Activated CD4-positive, alpha-beta T cell treated with anti-CD3 and anti-CD28 coated beads, Interleukin-2, amount 10 ng/mL, durations not matched to agents 7 days and 5 days (primary cell): ENCODE measurements around the gene TERB1. TPM values are rescaled to one million over a fixed set of nuclear protein-coding genes. Genes with fewer than 3 reads are reported as not detected.
"Not testable (repeated sequence)": the region's sequence is repeated elsewhere in the genome, so short reads cannot be mapped to it uniquely, and the experiment has no call there.

ENCODE experiments used
- CTCF ChIA-PET: fragments of 350-600 bp; sonication (Branson Sonifier 250); formaldehyde crosslinking; loops from one replicate; lab custom pipeline; 2021; ENCODE audit warnings: antibody characterized with exemption; lab: Charles Lee
- POLR2A ChIA-PET: fragments of 350-600 bp; sonication (Branson Sonifier 250); formaldehyde crosslinking; loops from one replicate; lab custom pipeline; 2021; ENCODE audit warnings: antibody characterized with exemption; lab: Charles Lee
- DNase-seq: peaks from one replicate; pipeline ENCODE4 v3.0.0-alpha.2; 2020
- H3K27ac Mint-ChIP-seq: one replicate; pipeline ENCODE4 v1.8.0; 2021; ENCODE audit warnings: mild to moderate bottlenecking, moderate library complexity, mixed read lengths
- H3K27me3 Mint-ChIP-seq: one replicate; pipeline ENCODE4 v1.8.0; 2021; ENCODE audit warnings: mixed read lengths
- H3K36me3 Mint-ChIP-seq: one replicate; pipeline ENCODE4 v1.8.0; 2021; ENCODE audit warnings: low read depth, mixed read lengths
- H3K4me1 Mint-ChIP-seq: one replicate; pipeline ENCODE4 v1.8.0; 2021; ENCODE audit warnings: mixed read lengths
- H3K4me3 Mint-ChIP-seq: one replicate; pipeline ENCODE4 v1.8.0; 2021; ENCODE audit warnings: mild to moderate bottlenecking, moderate library complexity, mixed read lengths
- H3K9me3 Mint-ChIP-seq: one replicate; pipeline ENCODE4 v1.8.0; 2021; ENCODE audit warnings: mixed read lengths
- total RNA-seq, 2 experiments: library from RNA; stranded (reverse); gene quantifications; one replicate each; pipeline ENCODE4 v1.2.3, GENCODE V29; 2021

The TERB1 gene
- total RNA-seq, 2 experiments from 2014 or later = 0.15 to 0.27 TPM

- Mint-ChIP-seq H3K36me3 (peaks cover 43% of the 10 kb centered on the region), H3K4me3 (no peak overlapping the region), H3K27me3 (no peaks in the 10 kb centered on the region), H3K9me3 (no peaks in the 10 kb centered on the region), H3K27ac (no peak overlapping the region), H3K4me1 (no peaks in the 10 kb centered on the region)
- ChIA-PET POLR2A (no interaction called here), CTCF (interaction anchor here (0.6 kb wide), 2 partner anchors 20 to 69 kb away, joined by 3 read pairs; partner anchors contain the start of gene NAE1)
- no peak for DNase-seq
These were observed 9.0 kb upstream of the TERB1 start for GRCh38 chr16:66810391-66810790.

DNA sequence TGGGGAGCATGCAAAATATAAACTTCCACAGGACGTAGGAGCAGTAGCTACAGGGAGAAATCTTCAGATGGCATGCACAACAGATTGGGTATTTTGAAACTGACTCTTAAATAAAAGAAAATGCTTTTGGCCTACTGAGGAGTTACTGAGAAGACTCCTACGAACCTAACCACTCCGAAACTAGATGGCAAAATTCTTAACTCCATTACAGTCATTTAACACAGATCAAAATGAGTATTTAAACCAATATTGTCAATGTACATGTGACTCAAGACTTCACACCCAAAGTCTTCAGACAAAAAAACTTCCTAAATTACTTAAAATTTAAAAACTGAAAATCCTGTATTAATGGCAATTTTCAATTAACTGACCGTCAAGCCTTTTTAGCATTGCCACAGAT, 8.4 kb upstream of the TERB1 start:
- ChIA-PET CTCF (no interaction called here), POLR2A (no interaction called here)
- H3K9me3 Mint-ChIP-seq = no peaks in the 10 kb centered on the region
- H3K4me3 Mint-ChIP-seq = no peak overlapping the region
- H3K27ac Mint-ChIP-seq = no peak overlapping the region
- DNase-seq = no peak
- peaks cover 44% of the 10 kb centered on the region for H3K36me3 Mint-ChIP-seq
- no peaks in the 10 kb centered on the region for H3K27me3 Mint-ChIP-seq
- no peaks in the 10 kb centered on the region for H3K4me1 Mint-ChIP-seq

DNA sequence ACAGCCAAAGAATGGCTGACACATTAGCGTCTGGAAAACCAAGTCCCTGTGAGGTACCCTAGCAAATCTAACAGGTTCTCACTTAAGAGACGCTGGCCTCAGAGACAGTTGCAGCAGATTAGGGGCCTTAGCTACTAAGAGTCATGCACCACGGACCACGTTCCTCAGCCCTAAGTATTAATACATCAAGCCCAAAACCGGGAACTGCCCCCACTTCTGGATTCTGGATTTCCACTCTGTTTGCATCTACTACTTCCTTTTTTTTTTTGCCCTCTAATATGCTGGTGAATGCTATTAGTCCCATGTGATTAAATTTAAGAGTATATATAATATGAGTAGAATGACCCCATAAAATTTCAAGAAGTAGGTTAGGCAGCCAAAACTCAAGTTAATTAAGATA, 775 bp upstream of the TERB1 start:
- Mint-ChIP-seq H3K4me3 (no peak overlapping the region), H3K27me3 (no peaks in the 10 kb centered on the region), H3K4me1 (no peaks in the 10 kb centered on the region), H3K27ac (no peak overlapping the region), H3K9me3 (no peaks in the 10 kb centered on the region), H3K36me3 (peaks cover 26% of the 10 kb centered on the region)
- POLR2A ChIA-PET = no interaction called here
- CTCF ChIA-PET = no interaction called here
- no peak for DNase-seq

GRCh38 chr16:66800856-66801255, 528 bp downstream of the TERB1 start:
- peaks cover 22% of the 10 kb centered on the region for H3K36me3 Mint-ChIP-seq
- no peak overlapping the region for H3K4me3 Mint-ChIP-seq

DNA sequence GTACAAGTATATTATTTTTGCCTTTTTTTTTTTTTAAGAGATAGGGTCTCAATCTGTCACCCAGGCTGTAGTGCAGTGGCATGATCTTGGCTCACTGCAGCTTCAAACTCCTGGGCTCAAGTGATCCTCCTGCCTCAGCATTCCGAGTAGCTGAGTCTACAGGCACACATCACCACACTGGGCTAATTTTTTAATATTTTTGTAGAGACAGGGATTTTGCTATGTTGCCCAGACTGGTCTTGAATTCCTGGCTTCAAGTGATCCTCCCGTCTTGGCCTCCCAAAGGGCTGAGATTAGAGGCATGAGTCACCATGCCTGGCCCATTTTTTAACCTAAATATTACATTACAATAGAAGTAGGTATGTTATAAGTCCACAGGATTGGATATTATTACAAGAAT, 3.2 kb downstream of the TERB1 start:
- no peaks in the 10 kb centered on the region for H3K4me1 Mint-ChIP-seq
- H3K27ac Mint-ChIP-seq = no peak overlapping the region
- no peaks in the 10 kb centered on the region for H3K9me3 Mint-ChIP-seq
- DNase-seq = no peak
- no peaks in the 10 kb centered on the region for H3K27me3 Mint-ChIP-seq
- POLR2A ChIA-PET = no interaction called here
- peaks cover 2% of the 10 kb centered on the region for H3K36me3 Mint-ChIP-seq
- CTCF ChIA-PET = no interaction called here
- H3K4me3 Mint-ChIP-seq = no peak overlapping the region

More at GRCh38 chr16:66800856-66801255, 528 bp downstream of the TERB1 start:
- Mint-ChIP-seq H3K4me1 (no peaks in the 10 kb centered on the region), H3K27ac (no peak overlapping the region), H3K9me3 (no peaks in the 10 kb centered on the region), H3K27me3 (no peaks in the 10 kb centered on the region)
- ChIA-PET POLR2A (no interaction called here), CTCF (interaction anchor here (1.7 kb wide), 1 partner anchor 30 kb away, joined by 5 read pairs; the partner anchor contains the start of gene NAE1)
- DNase-seq = no peak

DNA sequence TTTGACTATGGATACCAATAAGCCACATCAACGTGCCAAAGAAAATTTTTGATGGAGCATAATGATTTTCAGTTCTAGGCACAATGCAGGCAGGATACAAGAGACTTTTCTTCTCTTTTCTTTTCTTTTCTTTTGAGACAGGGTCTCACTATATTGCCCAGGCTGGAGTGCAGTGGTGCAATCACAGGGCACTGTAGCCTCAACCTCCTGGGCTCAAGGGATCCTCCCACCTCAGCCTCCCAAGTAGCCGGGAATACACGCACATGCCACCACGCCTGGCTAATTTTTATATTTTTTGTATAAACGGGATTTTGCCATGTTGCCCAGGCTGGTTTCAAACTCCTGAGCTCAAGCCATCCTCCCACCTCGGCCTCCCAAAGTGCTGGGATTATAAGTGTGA, 7.4 kb downstream of the TERB1 start:
- H3K27ac Mint-ChIP-seq, H3K36me3 Mint-ChIP-seq, DNase-seq, POLR2A ChIA-PET, H3K4me3 Mint-ChIP-seq, H3K4me1 Mint-ChIP-seq, H3K9me3 Mint-ChIP-seq: not testable (repeated sequence)
- peaks cover 12% of the 10 kb centered on the region for H3K27me3 Mint-ChIP-seq
- CTCF ChIA-PET = interaction anchor here (1.6 kb wide), 1 partner anchor 42 kb away, joined by 3 read pairs; no protein-coding TSS in a partner anchor

GRCh38 chr16:66790130-66790733, 11.2 kb downstream of the TERB1 start:
- no peak overlapping the region for H3K27ac Mint-ChIP-seq
- H3K4me1 Mint-ChIP-seq = no peaks in the 10 kb centered on the region
- POLR2A ChIA-PET = no interaction called here
- CTCF ChIA-PET = no interaction called here
- no peaks in the 10 kb centered on the region for H3K9me3 Mint-ChIP-seq
- no peak for DNase-seq
- H3K4me3 Mint-ChIP-seq = no peak overlapping the region
- H3K36me3 Mint-ChIP-seq = no peaks in the 10 kb centered on the region
- peaks cover 12% of the 10 kb centered on the region for H3K27me3 Mint-ChIP-seq

DNA sequence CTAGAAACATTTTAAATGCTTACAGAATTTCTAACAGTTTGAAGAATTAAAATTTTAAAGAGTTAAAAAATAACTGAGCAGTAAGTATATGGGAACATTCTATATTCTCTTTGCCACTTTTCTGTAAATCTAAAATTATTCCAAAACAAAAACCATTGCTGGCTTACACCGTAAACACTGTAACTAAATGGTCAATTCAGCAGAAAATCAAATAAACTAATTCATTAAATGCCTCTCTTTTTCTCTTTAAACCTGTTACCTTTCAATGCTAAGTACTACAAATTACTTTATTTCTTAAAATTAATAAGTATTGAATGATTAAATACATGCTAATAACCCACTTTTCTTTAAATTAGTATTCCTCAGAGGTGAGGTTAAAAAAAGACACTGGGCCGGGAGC, 14.0 kb downstream of the TERB1 start:
- Mint-ChIP-seq H3K36me3 (no peaks in the 10 kb centered on the region), H3K9me3 (no peaks in the 10 kb centered on the region), H3K4me1 (no peaks in the 10 kb centered on the region), H3K4me3 (no peak overlapping the region), H3K27me3 (peaks cover 12% of the 10 kb centered on the region), H3K27ac (no peak overlapping the region)
- ChIA-PET POLR2A (no interaction called here), CTCF (no interaction called here)
- DNase-seq = no peak

GRCh38 chr16:66786551-66786950, 14.8 kb downstream of the TERB1 start:
- Mint-ChIP-seq H3K4me3 (no peak overlapping the region), H3K9me3 (no peaks in the 10 kb centered on the region), H3K27me3 (peaks cover 7% of the 10 kb centered on the region), H3K36me3 (no peaks in the 10 kb centered on the region), H3K4me1 (no peaks in the 10 kb centered on the region), H3K27ac (no peak overlapping the region)
- CTCF ChIA-PET = no interaction called here
- POLR2A ChIA-PET = no interaction called here
- DNase-seq = no peak

GRCh38 chr16:66776457-66776856, 24.9 kb downstream of the TERB1 start:
- ChIA-PET POLR2A (interaction anchor here (0.7 kb wide), 1 partner anchor 249 kb away, joined by 6 read pairs; no protein-coding TSS in a partner anchor), CTCF (no interaction called here)
- H3K27ac Mint-ChIP-seq = no peak overlapping the region
- H3K9me3 Mint-ChIP-seq = no peaks in the 10 kb centered on the region
- no peak for DNase-seq
- no peak overlapping the region for H3K4me3 Mint-ChIP-seq
- H3K36me3 Mint-ChIP-seq = no peaks in the 10 kb centered on the region
- H3K27me3 Mint-ChIP-seq = no peaks in the 10 kb centered on the region
- H3K4me1 Mint-ChIP-seq = no peaks in the 10 kb centered on the region

DNA sequence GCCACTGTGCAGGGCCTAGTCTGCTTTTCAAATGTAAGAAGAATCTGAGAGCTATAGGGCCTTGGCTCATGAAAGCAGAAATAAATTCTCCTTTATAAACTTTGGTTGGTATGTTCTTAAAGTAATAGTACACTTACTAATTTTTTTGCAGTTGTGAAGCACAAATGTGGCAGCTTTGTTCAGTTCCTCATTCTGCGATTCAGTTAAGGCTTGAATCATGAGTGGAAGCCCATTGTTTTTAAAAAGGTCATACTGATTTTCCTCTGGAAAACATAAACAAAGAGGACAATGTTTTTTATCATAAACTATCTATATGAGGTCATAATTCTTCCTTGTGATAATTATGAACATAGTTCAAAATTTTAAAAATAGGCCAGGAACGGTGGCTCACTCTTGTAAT, 26.4 kb downstream of the TERB1 start:
- POLR2A ChIA-PET = no interaction called here
- Mint-ChIP-seq H3K9me3 (no peaks in the 10 kb centered on the region), H3K4me1 (no peaks in the 10 kb centered on the region), H3K27me3 (no peaks in the 10 kb centered on the region), H3K27ac (no peak overlapping the region), H3K36me3 (no peaks in the 10 kb centered on the region), H3K4me3 (no peak overlapping the region)
- CTCF ChIA-PET = no interaction called here
- DNase-seq = no peak

GRCh38 chr16:66758086-66758485, 43.3 kb downstream of the TERB1 start:
- no peaks in the 10 kb centered on the region for H3K36me3 Mint-ChIP-seq
- peaks cover 24% of the 10 kb centered on the region for H3K27me3 Mint-ChIP-seq
- H3K9me3 Mint-ChIP-seq = no peaks in the 10 kb centered on the region
- ChIA-PET CTCF (no interaction called here), POLR2A (no interaction called here)
- no peak overlapping the region for H3K27ac Mint-ChIP-seq
- no peak overlapping the region for H3K4me3 Mint-ChIP-seq
- DNase-seq = no peak
- H3K4me1 Mint-ChIP-seq = peaks cover under 1% of the 10 kb centered on the region

GRCh38 chr16:66754819-66755218, 46.6 kb downstream of the TERB1 start:
- CTCF ChIA-PET = interaction anchor here (1.8 kb wide), 1 partner anchor 113 kb away, joined by 5 read pairs; no protein-coding TSS in a partner anchor

DNA sequence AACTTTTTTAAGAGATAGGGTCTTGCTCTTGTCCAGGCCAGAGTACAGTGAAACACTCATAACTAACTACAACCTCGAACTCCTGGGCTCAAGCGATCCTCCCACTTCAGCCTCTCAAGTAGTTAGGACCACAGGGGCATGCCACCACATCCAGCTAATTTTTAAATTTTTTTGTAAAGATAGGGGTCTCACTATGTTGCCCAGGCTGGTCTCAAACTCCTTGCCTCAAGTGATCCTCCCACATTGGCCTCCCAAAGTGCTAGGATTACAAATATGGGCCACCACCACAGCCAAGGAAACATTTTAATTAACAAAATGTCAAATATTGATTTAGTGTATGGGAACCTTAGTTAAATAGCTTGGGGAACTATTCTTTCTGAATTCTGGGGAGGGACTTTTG, 47.2 kb downstream of the TERB1 start:
- Mint-ChIP-seq H3K9me3 (no peaks in the 10 kb centered on the region), H3K27ac (no peak overlapping the region), H3K4me3 (no peak overlapping the region), H3K36me3 (peaks cover 10% of the 10 kb centered on the region), H3K27me3 (peaks cover 34% of the 10 kb centered on the region), H3K4me1 (peaks cover 27% of the 10 kb centered on the region)
- DNase-seq = no peak
- ChIA-PET CTCF (interaction anchor here (1.8 kb wide), 1 partner anchor 114 kb away, joined by 5 read pairs; no protein-coding TSS in a partner anchor), POLR2A (no interaction called here)

More at GRCh38 chr16:66754819-66755218, 46.6 kb downstream of the TERB1 start:
- Mint-ChIP-seq H3K27ac (no peak overlapping the region), H3K27me3 (peaks cover 34% of the 10 kb centered on the region), H3K9me3 (no peaks in the 10 kb centered on the region), H3K4me3 (no peak overlapping the region), H3K36me3 (peaks cover 7% of the 10 kb centered on the region), H3K4me1 (peaks cover 21% of the 10 kb centered on the region)
- no peak for DNase-seq
- POLR2A ChIA-PET = no interaction called here
